Breast epithelium (tissue), 3 donors: ENCODE measurements around the gene ABR.

Experiments
- POLR2A ChIP-seq: fragments of 450-650 bp; IDR thresholded peaks from one replicate; pipeline ENCODE4 v1.6.1; 2016; ENCODE audit warnings: antibody characterized with exemption, mild to moderate bottlenecking, moderate library complexity
- POLR2AphosphoS5 ChIP-seq, 3 donors: sonication (generic); formaldehyde crosslinking; IDR thresholded peaks; one replicate each; pipeline ENCODE4 v1.6.1; 2017; ENCODE audit warnings: antibody characterized with exemption in 3 of 3
- TF ChIP-seq, protein P1 (sequence below), 3 donors: fragments of 450-650 bp; IDR thresholded peaks; one replicate each; pipeline ENCODE4 v1.5.1; 2016 to 2017; ENCODE audit warnings: antibody characterized with exemption in 3 of 3, mild to moderate bottlenecking in 3 of 3, moderate library complexity in 3 of 3

DNA sequence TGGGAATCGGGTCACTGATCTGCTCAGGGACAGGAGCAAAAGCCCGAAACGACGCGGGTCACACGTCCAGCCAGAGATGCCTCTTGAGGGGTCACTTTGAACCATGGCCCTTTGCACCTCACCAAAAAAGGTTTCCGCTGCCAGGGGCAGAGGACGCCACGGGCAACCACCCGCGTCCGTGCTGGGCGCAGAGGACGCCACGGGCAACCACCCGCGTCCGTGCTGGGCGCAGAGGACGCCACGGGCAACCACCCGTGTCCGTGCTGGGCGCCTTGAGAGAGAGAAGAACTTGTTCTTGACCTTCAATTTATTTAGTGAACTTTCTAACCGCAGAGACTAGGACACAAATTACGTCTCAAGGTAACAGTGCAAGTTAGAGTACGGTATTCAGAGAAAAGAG is 147.4 kb downstream of the ABR start:
- TF ChIP-seq, protein P1, sequence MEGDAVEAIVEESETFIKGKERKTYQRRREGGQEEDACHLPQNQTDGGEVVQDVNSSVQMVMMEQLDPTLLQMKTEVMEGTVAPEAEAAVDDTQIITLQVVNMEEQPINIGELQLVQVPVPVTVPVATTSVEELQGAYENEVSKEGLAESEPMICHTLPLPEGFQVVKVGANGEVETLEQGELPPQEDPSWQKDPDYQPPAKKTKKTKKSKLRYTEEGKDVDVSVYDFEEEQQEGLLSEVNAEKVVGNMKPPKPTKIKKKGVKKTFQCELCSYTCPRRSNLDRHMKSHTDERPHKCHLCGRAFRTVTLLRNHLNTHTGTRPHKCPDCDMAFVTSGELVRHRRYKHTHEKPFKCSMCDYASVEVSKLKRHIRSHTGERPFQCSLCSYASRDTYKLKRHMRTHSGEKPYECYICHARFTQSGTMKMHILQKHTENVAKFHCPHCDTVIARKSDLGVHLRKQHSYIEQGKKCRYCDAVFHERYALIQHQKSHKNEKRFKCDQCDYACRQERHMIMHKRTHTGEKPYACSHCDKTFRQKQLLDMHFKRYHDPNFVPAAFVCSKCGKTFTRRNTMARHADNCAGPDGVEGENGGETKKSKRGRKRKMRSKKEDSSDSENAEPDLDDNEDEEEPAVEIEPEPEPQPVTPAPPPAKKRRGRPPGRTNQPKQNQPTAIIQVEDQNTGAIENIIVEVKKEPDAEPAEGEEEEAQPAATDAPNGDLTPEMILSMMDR (IDR thresholded peaks at IDR 0.05) = no peak
- TF ChIP-seq POLR2A (no peak), POLR2AphosphoS5 (IDR thresholded peaks at IDR 0.05) (no peak)
